Ishikawa (cell line): Measurements from ENCODE around the gene ATG14.

Source experiments
- CEBPB ChIP-seq: IDR thresholded peaks from 2 replicates; pipeline ENCODE4 v1.6.1; 2012
- CREB1 ChIP-seq: IDR thresholded peaks from 2 replicates; pipeline ENCODE4 v1.6.1; 2012; ENCODE audit warnings: low read depth
- EGR1 ChIP-seq: IDR thresholded peaks from 2 replicates; pipeline ENCODE4 v1.6.1; 2012
- EP300 ChIP-seq: IDR thresholded peaks from 2 replicates; pipeline ENCODE4 v1.6.1; 2012; ENCODE audit warnings: borderline replicate concordance
- FOXM1 ChIP-seq: IDR thresholded peaks from 2 replicates; pipeline ENCODE4 v1.6.1; 2012; ENCODE audit warnings: low read depth, borderline replicate concordance
- NFIC ChIP-seq: IDR thresholded peaks from 2 replicates; pipeline ENCODE4 v1.6.1; 2012
- RAD21 ChIP-seq: IDR thresholded peaks from 2 replicates; pipeline ENCODE4 v1.6.1; 2012; ENCODE audit warnings: low read depth
- TAF1 ChIP-seq: IDR thresholded peaks from 2 replicates; pipeline ENCODE4 v1.6.1; 2012; ENCODE audit warnings: low read depth, mild to moderate bottlenecking
- TCF12 ChIP-seq: IDR thresholded peaks from 2 replicates; pipeline ENCODE4 v1.6.1; 2012; ENCODE audit warnings: low read depth
- TEAD4 ChIP-seq: IDR thresholded peaks from 2 replicates; pipeline ENCODE4 v1.6.1; 2012
- YY1 ChIP-seq: IDR thresholded peaks from 2 replicates; pipeline ENCODE4 v1.6.1; 2012; ENCODE audit warnings: low read depth
- ZBTB7A ChIP-seq: IDR thresholded peaks from 2 replicates; pipeline ENCODE4 v1.6.1; 2012; ENCODE audit warnings: low read depth
- TF ChIP-seq, protein P1 (sequence below): IDR thresholded peaks from 2 replicates; pipeline ENCODE4 v1.6.1; 2012
- TF ChIP-seq, protein P2 (sequence below): IDR thresholded peaks from 2 replicates; pipeline ENCODE4 v1.6.1; 2012
- TF ChIP-seq, protein P3 (sequence below): IDR thresholded peaks from 2 replicates; pipeline ENCODE4 v1.6.1; 2012; ENCODE audit warnings: low read depth, mild to moderate bottlenecking

The ATG14 gene

DNA sequence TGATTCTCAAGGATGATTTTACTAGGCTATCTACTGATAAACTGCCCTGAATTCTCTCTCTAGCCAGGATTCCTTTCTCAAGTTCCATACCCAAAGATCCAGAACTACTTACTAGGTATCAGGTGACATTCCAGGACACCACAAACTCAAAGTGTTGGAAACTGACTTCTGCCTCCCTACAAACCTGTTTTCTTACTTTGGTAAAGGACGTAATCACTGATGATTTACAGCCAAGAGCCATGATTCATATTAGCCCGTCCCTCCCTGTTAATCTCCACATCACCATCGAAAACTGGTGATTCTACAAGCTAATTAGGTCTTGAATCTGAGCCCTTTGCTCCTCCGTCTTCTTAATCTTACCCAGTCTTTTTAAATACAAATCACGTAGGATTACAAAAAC, 1.0 kb upstream of the ATG14 start:
- TF ChIP-seq TEAD4 (peak; percentile 17; the same call in 1 of the 2 replicates), TAF1 (no peak)

DNA sequence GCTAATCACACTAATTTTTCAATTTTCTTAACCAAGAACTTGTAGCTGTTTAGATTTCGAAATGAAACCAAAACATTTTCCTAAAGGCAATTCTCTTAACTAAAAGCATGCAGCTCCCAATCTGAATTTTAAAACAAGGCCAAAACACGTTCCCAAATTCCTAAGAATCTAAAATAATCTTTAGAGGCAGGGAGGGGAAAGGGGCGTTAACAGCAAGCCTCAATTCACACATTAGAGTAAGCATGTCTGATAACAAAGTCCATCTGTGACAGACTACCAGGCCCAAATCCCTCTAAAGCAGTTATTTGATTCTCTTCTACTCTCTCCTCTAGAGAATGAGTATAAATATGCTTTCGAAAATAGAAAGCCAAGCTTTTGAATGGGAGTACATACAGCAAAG, 754 bp downstream of the ATG14 start:
- TF ChIP-seq RAD21, result no peak
- TF ChIP-seq EP300, result no peak
- no peak for TF ChIP-seq CEBPB
- TF ChIP-seq FOXM1, result no peak
- TF ChIP-seq TAF1, result no peak
- TF ChIP-seq, protein P1, sequence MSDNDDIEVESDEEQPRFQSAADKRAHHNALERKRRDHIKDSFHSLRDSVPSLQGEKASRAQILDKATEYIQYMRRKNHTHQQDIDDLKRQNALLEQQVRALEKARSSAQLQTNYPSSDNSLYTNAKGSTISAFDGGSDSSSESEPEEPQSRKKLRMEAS, result no peak
- TF ChIP-seq TEAD4, result no peak
- no peak for TF ChIP-seq TCF12

DNA sequence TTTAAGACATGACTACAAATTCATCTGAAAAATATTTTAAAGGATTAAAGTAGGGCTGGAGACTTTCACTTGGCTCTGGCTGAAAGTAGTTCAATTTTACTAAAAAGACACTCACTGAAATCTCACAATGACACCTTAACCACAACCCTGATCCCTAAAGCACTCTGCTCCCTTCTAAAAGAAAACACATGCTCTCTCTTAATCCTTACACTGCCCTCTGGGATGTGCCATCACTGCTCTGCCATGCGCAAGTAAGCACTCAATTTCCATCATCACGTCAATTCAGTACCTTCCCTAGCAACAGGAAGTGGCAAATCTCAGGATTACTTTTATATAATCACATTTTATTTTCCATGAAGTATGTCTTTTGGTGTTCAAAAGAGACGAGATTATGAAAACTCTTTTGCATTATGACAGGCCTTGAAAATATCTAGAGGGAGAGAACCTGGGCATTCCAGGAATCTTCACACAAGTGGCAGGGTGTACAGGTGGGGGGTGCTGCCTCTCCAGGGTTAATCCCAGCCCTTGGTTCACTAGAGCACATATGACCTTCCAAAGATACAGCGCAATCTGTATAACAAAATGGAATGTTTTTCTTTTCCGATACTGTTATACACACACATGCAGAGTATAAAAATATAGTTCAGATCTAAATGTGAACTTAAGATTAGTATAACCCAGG, 7.3 kb downstream of the ATG14 start:
- TF ChIP-seq, protein P2, sequence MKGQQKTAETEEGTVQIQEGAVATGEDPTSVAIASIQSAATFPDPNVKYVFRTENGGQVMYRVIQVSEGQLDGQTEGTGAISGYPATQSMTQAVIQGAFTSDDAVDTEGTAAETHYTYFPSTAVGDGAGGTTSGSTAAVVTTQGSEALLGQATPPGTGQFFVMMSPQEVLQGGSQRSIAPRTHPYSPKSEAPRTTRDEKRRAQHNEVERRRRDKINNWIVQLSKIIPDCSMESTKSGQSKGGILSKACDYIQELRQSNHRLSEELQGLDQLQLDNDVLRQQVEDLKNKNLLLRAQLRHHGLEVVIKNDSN, result no peak
- TF ChIP-seq, protein P1, result no peak
- TF ChIP-seq FOXM1 (no peak), TEAD4 (no peak), YY1 (no peak), EGR1 (no peak), ZBTB7A (no peak), TCF12 (no peak), RAD21 (no peak), CREB1 (no peak), EP300 (no peak), CEBPB (no peak), TAF1 (no peak), NFIC (no peak)
- TF ChIP-seq, protein P3, sequence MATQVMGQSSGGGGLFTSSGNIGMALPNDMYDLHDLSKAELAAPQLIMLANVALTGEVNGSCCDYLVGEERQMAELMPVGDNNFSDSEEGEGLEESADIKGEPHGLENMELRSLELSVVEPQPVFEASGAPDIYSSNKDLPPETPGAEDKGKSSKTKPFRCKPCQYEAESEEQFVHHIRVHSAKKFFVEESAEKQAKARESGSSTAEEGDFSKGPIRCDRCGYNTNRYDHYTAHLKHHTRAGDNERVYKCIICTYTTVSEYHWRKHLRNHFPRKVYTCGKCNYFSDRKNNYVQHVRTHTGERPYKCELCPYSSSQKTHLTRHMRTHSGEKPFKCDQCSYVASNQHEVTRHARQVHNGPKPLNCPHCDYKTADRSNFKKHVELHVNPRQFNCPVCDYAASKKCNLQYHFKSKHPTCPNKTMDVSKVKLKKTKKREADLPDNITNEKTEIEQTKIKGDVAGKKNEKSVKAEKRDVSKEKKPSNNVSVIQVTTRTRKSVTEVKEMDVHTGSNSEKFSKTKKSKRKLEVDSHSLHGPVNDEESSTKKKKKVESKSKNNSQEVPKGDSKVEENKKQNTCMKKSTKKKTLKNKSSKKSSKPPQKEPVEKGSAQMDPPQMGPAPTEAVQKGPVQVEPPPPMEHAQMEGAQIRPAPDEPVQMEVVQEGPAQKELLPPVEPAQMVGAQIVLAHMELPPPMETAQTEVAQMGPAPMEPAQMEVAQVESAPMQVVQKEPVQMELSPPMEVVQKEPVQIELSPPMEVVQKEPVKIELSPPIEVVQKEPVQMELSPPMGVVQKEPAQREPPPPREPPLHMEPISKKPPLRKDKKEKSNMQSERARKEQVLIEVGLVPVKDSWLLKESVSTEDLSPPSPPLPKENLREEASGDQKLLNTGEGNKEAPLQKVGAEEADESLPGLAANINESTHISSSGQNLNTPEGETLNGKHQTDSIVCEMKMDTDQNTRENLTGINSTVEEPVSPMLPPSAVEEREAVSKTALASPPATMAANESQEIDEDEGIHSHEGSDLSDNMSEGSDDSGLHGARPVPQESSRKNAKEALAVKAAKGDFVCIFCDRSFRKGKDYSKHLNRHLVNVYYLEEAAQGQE, result no peak

DNA sequence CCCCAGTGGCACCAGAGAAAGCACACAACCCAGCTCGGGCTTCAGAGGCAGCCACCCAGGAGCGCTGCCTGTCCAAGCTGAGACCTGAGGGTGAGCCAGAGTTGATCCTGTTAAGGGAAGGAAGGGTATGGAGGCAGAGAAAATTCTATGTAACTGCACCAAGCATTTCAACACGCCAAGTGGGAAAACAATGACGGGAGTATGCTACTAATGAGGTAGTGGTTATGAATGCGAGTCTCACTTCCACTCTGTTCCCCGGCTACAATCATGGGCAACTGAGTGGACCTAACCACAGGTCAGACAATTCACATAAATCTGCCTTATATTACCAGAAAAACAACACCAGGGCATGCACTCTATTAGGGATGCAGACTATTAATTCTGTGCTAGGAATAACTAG, 9.9 kb downstream of the ATG14 start:
- TF ChIP-seq EP300, result no peak
- no peak for TF ChIP-seq EGR1
- no peak for TF ChIP-seq CREB1
- no peak for TF ChIP-seq TEAD4

DNA sequence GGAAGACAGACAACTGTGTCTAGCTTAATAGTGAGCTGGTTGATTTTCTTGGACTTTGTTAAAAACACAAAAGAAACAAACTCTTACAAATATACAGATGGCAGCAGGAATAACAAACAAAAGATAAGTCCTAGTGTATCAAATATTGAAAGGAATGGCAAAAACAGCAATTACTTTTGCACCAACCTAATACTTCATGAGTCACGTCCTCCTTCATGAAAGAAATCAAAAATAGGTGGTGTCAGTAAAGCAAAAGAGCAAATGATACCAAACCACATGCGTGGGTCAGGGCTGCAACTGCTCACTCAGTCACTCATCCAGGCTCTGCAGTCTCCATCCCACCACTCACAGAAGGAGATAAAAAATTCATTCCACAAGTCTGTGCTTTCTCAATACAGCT, 11.8 kb downstream of the ATG14 start:
- TF ChIP-seq, protein P3, result no peak
- TF ChIP-seq CREB1, result no peak
- no peak for TF ChIP-seq TEAD4
- TF ChIP-seq TCF12, result no peak
- no peak for TF ChIP-seq FOXM1
- no peak for TF ChIP-seq YY1
- no peak for TF ChIP-seq EGR1
- TF ChIP-seq EP300, result no peak
- no peak for TF ChIP-seq TAF1
- TF ChIP-seq NFIC, result no peak
- TF ChIP-seq CEBPB, result no peak
- no peak for TF ChIP-seq ZBTB7A
- TF ChIP-seq, protein P2, result no peak
- TF ChIP-seq, protein P1, result no peak

DNA sequence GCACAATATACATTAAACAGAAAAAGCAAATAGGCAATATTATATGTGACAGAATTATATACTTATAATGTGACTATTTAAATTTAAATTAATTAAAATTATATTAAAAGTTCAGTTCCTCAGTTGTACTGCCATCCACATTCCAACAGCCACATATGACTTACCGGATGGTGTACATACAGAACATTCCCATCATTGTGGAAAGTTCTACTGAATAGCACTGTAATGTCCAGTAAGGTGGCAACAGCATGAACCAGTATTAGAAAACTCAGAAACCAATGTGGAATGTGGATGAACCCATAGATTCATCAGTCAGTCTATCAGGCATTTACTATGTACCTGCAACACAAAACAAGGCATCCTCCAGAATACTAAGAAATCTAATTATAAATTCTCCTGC, 12.4 kb downstream of the ATG14 start:
- TF ChIP-seq, protein P1, result no peak
